SJSA1 (cell line): ENCODE measurements around the gene PTPRM. TPM values are rescaled to one million over a fixed set of nuclear protein-coding genes. Genes with fewer than 3 reads are reported as not detected.

Experiments used
- DNase-seq, 2 experiments: peaks; one replicate each; pipeline ENCODE4 v3.0.0-alpha.2; 2015 to 2020; ENCODE audit warnings: low spot score in 2 of 2, low read depth in 1 of 2
- H3K27ac ChIP-seq: fragments of 250-450 bp; sonication (Bioruptor Pico); 2 replicates; pipeline ENCODE4 v1.5.1; 2020; ENCODE audit warnings: mild to moderate bottlenecking, moderate library complexity
- H3K27me3 ChIP-seq: fragments of 250-450 bp; sonication (Bioruptor Pico); replicated peaks from 2 replicates; pipeline ENCODE4 v1.5.1; 2020; ENCODE audit warnings: mild to moderate bottlenecking, moderate library complexity
- H3K36me3 ChIP-seq: fragments of 250-450 bp; sonication (Bioruptor Pico); 2 replicates; pipeline ENCODE4 v1.5.1; 2020; ENCODE audit warnings: mild to moderate bottlenecking
- H3K4me1 ChIP-seq: fragments of 250-450 bp; sonication (Bioruptor Pico); replicated peaks from 2 replicates; pipeline ENCODE4 v1.6.1; 2021; ENCODE audit warnings: mild to moderate bottlenecking
- H3K4me3 ChIP-seq: fragments of 250-450 bp; sonication (Bioruptor Pico); 2 replicates; pipeline ENCODE4 v1.5.1; 2020; ENCODE audit warnings: mild to moderate bottlenecking
- H3K9me3 ChIP-seq: fragments of 250-450 bp; sonication (Bioruptor Pico); replicated peaks from 2 replicates; pipeline ENCODE4 v1.5.1; 2020; ENCODE audit warnings: mild to moderate bottlenecking
- total RNA-seq: library from RNA; depleted of rRNA; stranded (reverse); fragments of >200 nt; shearing (Covaris generic); gene quantifications from 2 replicates; pipeline ENCODE4 v1.2.3, GENCODE V29; 2014

PTPRM gene
- total RNA-seq, 1 experiment from 2014 or later, result 68.3 TPM

- Histone ChIP-seq H3K4me1 (no peaks in the 10 kb centered on the region), H3K27ac (no peak overlapping the region), H3K36me3 (no peaks in the 10 kb centered on the region), H3K4me3 (no peak overlapping the region), H3K27me3 (no peaks in the 10 kb centered on the region), H3K9me3 (no peaks in the 10 kb centered on the region)
- no peak for DNase-seq
Measured at GRCh38 chr18:8080092-8080491, 513.0 kb downstream of the PTPRM start.

- no peak for DNase-seq
- H3K9me3 ChIP-seq, result no peaks in the 10 kb centered on the region
- H3K4me1 ChIP-seq, result no peaks in the 10 kb centered on the region
- no peak overlapping the region for H3K27ac ChIP-seq
- no peaks in the 10 kb centered on the region for H3K27me3 ChIP-seq
- H3K4me3 ChIP-seq, result no peak overlapping the region
- H3K36me3 ChIP-seq, result 0 out of 2 replicates have a peak, but pooled peaks cover 2% of the 10 kb centered on the region
Measured at GRCh38 chr18:8081267-8081666, 514.2 kb downstream of the PTPRM start.

GRCh38 chr18:8081872-8082553 lies 514.9 kb downstream of the PTPRM start:
- 0 out of 2 replicates have a peak, but pooled peaks cover 4% of the 10 kb centered on the region for H3K36me3 ChIP-seq
- H3K9me3 ChIP-seq, result no peaks in the 10 kb centered on the region
- H3K27ac ChIP-seq, result no peak overlapping the region
- no peaks in the 10 kb centered on the region for H3K27me3 ChIP-seq
- no peaks in the 10 kb centered on the region for H3K4me1 ChIP-seq
- H3K4me3 ChIP-seq, result no peak overlapping the region
- DNase-seq, result no peak

- Histone ChIP-seq H3K27me3 (no peaks in the 10 kb centered on the region), H3K4me3 (no peak overlapping the region), H3K36me3 (0 out of 2 replicates have a peak, but pooled peaks cover 4% of the 10 kb centered on the region), H3K9me3 (no peaks in the 10 kb centered on the region), H3K27ac (no peak overlapping the region), H3K4me1 (no peaks in the 10 kb centered on the region)
- peak; percentile 49 to 54 for DNase-seq
Measured at GRCh38 chr18:8084160-8084559, 517.0 kb downstream of the PTPRM start.

- Histone ChIP-seq H3K4me3 (no peak overlapping the region), H3K27ac (no peak overlapping the region), H3K27me3 (no peaks in the 10 kb centered on the region), H3K4me1 (no peaks in the 10 kb centered on the region), H3K36me3 (0 out of 2 replicates have a peak, but pooled peaks cover 4% of the 10 kb centered on the region), H3K9me3 (no peaks in the 10 kb centered on the region)
- DNase-seq, result no peak
Measured at GRCh38 chr18:8088626-8089025, 521.5 kb downstream of the PTPRM start.

GRCh38 chr18:8091035-8091434 lies 523.9 kb downstream of the PTPRM start:
- Histone ChIP-seq H3K4me1 (no peaks in the 10 kb centered on the region), H3K27ac (no peak overlapping the region), H3K36me3 (0 out of 2 replicates have a peak, but pooled peaks cover 4% of the 10 kb centered on the region), H3K4me3 (no peak overlapping the region), H3K27me3 (no peaks in the 10 kb centered on the region), H3K9me3 (no peaks in the 10 kb centered on the region)
- no peak for DNase-seq

GRCh38 chr18:8095947-8096570 lies 528.9 kb downstream of the PTPRM start:
- Histone ChIP-seq H3K4me3 (no peak overlapping the region), H3K9me3 (no peaks in the 10 kb centered on the region), H3K4me1 (no peaks in the 10 kb centered on the region), H3K36me3 (no peaks in the 10 kb centered on the region), H3K27ac (no peak overlapping the region), H3K27me3 (no peaks in the 10 kb centered on the region)
- no peak for DNase-seq

- Histone ChIP-seq H3K4me1 (no peaks in the 10 kb centered on the region), H3K27ac (no peak overlapping the region), H3K36me3 (no peaks in the 10 kb centered on the region), H3K27me3 (no peaks in the 10 kb centered on the region), H3K4me3 (no peak overlapping the region), H3K9me3 (peaks cover 2% of the 10 kb centered on the region)
- no peak for DNase-seq
Measured at GRCh38 chr18:8097399-8097798, 530.3 kb downstream of the PTPRM start.

- Histone ChIP-seq H3K4me1 (no peaks in the 10 kb centered on the region), H3K36me3 (peaks cover 2% of the 10 kb centered on the region), H3K27me3 (no peaks in the 10 kb centered on the region), H3K27ac (no peak overlapping the region), H3K4me3 (no peak overlapping the region), H3K9me3 (peaks cover 7% of the 10 kb centered on the region)
- no peak for DNase-seq
Measured at GRCh38 chr18:8097927-8098326, 530.8 kb downstream of the PTPRM start.

- Histone ChIP-seq H3K36me3 (peaks cover 7% of the 10 kb centered on the region), H3K4me1 (no peaks in the 10 kb centered on the region), H3K4me3 (no peak overlapping the region), H3K27me3 (no peaks in the 10 kb centered on the region), H3K27ac (no peak overlapping the region), H3K9me3 (peaks cover 12% of the 10 kb centered on the region)
- DNase-seq, result no peak
Measured at GRCh38 chr18:8106603-8107002, 539.5 kb downstream of the PTPRM start.

GRCh38 chr18:8107426-8107825 lies 540.3 kb downstream of the PTPRM start:
- H3K36me3 ChIP-seq, result peaks cover 7% of the 10 kb centered on the region
- H3K4me1 ChIP-seq, result no peaks in the 10 kb centered on the region
- DNase-seq, result no peak
- H3K9me3 ChIP-seq, result peaks cover 10% of the 10 kb centered on the region
- no peak overlapping the region for H3K4me3 ChIP-seq
- no peak overlapping the region for H3K27ac ChIP-seq
- H3K27me3 ChIP-seq, result no peaks in the 10 kb centered on the region

- Histone ChIP-seq H3K27ac (no peak overlapping the region), H3K27me3 (no peaks in the 10 kb centered on the region), H3K9me3 (no peaks in the 10 kb centered on the region), H3K36me3 (no peaks in the 10 kb centered on the region), H3K4me1 (peaks cover 12% of the 10 kb centered on the region), H3K4me3 (no peak overlapping the region)
- DNase-seq, result no peak
Measured at GRCh38 chr18:8114480-8114879, 547.4 kb downstream of the PTPRM start.

- Histone ChIP-seq H3K27ac (peak overlapping the region; percentile 7; the same call in 1 of the 2 replicates), H3K4me3 (no peak overlapping the region), H3K27me3 (no peaks in the 10 kb centered on the region), H3K36me3 (no peaks in the 10 kb centered on the region), H3K4me1 (peaks cover 17% of the 10 kb centered on the region), H3K9me3 (no peaks in the 10 kb centered on the region)
- peak in 1 of 2 experiments; percentile 14 for DNase-seq
Measured at GRCh38 chr18:8116341-8117005, 549.4 kb downstream of the PTPRM start.

GRCh38 chr18:8117006-8117371 lies 549.9 kb downstream of the PTPRM start:
- H3K4me3 ChIP-seq, result no peak overlapping the region
- H3K4me1 ChIP-seq, result peaks cover 22% of the 10 kb centered on the region
- DNase-seq, result no peak
- H3K36me3 ChIP-seq, result no peaks in the 10 kb centered on the region
- no peaks in the 10 kb centered on the region for H3K9me3 ChIP-seq
- no peaks in the 10 kb centered on the region for H3K27me3 ChIP-seq
- H3K27ac ChIP-seq, result peak overlapping the region; percentile 7; the same call in 1 of the 2 replicates
